SW 1271 (cell line): Measurements from ENCODE around the gene DNAAF8.
"Not testable (repeated sequence)": the region's sequence is repeated elsewhere in the genome, so short reads cannot be mapped to it uniquely, and the experiment has no call there.

Experiments
- DNase-seq, 2 experiments: peaks; one replicate each; lab custom pipeline; 2025; lab: John Stamatoyannopoulos, UW

DNAAF8 gene

GRCh38 chr16:4783251-4783950 lies 49.1 kb downstream of the DNAAF8 start:
- DNase-seq: no peak

GRCh38 chr16:4783951-4784336 lies 49.6 kb downstream of the DNAAF8 start:
- no peak for DNase-seq

GRCh38 chr16:4784444-4784987 lies 50.2 kb downstream of the DNAAF8 start:
- not testable (repeated sequence) for DNase-seq

- no peak for DNase-seq
These were observed 51.6 kb downstream of the DNAAF8 start for GRCh38 chr16:4785758-4786433.

GRCh38 chr16:4787068-4787467 lies 52.7 kb downstream of the DNAAF8 start:
- DNase-seq: no peak

DNA sequence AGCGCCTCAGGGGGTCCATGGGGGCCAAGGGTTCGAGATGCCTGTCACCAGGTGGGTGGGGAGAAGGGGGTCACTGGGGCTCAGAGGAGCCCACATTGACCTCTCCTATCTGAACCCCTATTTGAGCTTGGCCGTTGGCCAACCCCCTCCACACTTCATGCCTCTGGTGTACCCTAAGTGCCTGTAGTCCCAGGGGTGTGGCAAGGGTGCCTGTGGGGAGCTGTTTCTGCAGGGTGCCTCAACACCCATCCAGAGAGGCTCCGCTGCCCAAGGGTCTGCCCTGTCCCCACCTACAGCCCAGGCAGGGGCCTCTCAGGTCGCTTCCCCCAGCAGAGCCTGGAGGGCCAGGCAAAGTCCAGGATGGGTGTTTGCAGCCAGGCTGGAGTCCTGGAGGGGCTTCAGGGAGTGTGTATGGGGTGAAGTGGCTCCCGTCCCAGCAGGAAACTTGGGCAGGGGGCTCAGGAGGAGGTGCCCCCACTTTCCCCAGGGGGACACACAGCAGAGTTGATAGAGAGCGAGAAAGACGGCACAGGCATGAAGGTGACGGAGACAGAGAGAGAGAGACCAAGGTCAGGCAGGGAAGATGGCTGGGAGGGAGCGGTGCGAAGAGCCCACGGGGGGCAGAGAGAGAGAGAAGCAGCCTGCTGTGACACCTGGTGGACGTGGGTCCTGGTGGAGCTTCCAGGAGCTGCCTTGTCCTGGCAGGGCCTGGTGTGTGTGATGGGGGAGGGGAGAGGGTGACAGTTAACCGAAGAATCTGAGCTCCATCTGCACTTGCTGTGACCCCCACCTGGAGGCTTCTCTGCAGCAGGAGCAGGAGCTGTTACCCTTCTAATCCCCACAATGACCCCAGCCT lies 53.5 kb downstream of the DNAAF8 start, which contains the start of gene SEPTIN12:
Gene SEPTIN12 (minus strand): TSS at position 719 of the 856 bp plus-strand sequence. CDS start 700 bp downstream, at position 19.
- DNase-seq: no peak

GRCh38 chr16:4788489-4788889 lies 54.2 kb downstream of the DNAAF8 start:
- DNase-seq: no peak

DNA sequence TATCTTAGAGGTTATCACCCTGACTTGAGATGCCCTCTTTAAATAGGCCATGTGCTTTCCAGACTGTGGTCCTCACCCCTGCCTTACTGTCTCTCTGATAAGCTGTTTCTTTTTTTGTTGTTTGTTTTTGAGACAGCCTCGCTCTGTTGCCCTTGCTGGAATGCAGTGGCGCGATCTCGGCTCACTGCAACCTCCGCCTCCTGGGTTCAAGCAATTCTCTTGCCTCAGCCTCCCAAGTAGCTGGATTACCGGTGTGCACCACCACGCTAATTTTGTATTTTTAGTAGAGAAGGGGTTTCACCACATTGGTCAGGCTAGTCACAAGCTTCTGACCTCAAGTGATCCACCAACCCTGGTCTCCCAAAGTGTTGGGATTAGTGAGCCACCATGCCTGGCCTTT lies 54.6 kb downstream of the DNAAF8 start:
- DNase-seq: no peak

- no peak for DNase-seq
These were observed 55.9 kb downstream of the DNAAF8 start for GRCh38 chr16:4790261-4790660.

- no peak for DNase-seq
These were observed 56.5 kb downstream of the DNAAF8 start for GRCh38 chr16:4790871-4791270.

DNA sequence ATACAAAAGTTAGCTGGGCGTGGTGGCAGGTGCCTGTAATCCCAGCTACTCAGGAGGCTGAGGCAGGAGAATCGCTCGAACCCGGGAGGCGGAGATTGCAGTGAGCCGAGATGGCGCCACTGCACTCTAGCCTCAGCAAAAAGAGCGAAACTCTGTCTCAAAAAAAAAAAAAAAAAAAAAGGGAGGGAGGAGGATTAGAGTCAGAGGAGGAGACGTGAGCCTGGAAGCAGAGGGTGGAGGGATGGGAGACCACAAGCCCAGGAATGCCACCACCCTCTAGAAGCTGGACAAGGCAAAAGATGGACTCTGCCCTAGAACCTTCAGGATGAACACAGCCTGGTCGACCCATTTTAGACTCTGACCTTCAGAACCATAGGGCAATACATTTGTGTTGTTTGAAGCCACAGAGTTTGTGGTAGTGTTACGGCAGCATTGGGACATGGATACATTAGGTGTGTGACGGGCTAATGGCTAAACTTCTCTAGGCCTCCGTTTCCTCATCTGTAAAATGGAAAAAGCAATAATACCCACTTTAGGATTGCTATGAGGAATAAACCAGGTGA lies 58.7 kb downstream of the DNAAF8 start:
- no peak for DNase-seq

GRCh38 chr16:4795181-4795827 lies 61.0 kb downstream of the DNAAF8 start, which contains the start of gene SMIM22:
Gene SMIM22, plus strand, starts transcription at chr16:4795369. Its CDS starts 366 bp downstream, at chr16:4795735.
- no peak for DNase-seq

- no peak for DNase-seq
These were observed 61.7 kb downstream of the DNAAF8 start for GRCh38 chr16:4795828-4796572.

GRCh38 chr16:4796982-4797804 lies 62.9 kb downstream of the DNAAF8 start:
- DNase-seq: no peak

GRCh38 chr16:4797805-4798252 lies 63.5 kb downstream of the DNAAF8 start:
- no peak for DNase-seq

DNA sequence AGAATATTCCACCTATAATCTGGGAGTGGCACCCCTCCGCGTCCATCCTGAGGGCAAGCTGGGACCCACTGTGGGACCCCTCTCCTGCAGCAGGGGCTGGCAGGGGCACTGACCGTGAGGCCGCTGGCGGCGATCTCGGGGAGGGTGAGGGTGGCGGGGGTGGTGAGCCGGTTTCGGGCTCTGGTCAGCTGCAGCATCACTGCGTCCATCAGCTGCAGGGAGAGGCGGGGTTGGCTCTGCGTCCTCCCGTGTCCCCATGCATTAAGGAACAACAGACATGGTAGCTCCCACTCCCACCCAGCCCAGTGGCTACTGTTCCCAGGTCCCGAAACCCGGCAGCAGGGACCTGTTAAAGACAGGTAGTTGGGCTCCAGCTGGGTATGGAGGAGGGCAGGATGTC lies 64.1 kb downstream of the DNAAF8 start:
- DNase-seq: no peak
